Endothelial cell of umbilical vein (primary cell): Measurements from ENCODE around the gene KIAA1671. TPM values are rescaled to one million over a fixed set of nuclear protein-coding genes. Genes with fewer than 3 reads are reported as not detected.

Experiments used
- BruUV-seq: library from RNA; stranded (reverse); fragments of 400-500 nt; replicated peaks from 2 replicates; lab custom pipeline; 2021; lab: Mats Ljungman, UMichigan
- CTCF ChIA-PET: fragments of 300-600, 350-600 bp; sonication (Branson Sonifier 250); formaldehyde crosslinking; loops from one replicate; lab custom pipeline; 2021; ENCODE audit warnings: antibody characterized with exemption, inconsistent platforms; lab: Charles Lee
- POLR2A ChIA-PET: fragments of 300-600, 350-600 bp; sonication (Branson Sonifier 250); formaldehyde crosslinking; loops from one replicate; lab custom pipeline; 2021; ENCODE audit warnings: antibody characterized with exemption, inconsistent platforms; lab: Charles Lee
- DNase-seq: peaks from one replicate; pipeline ENCODE4 v3.0.0-alpha.2; 2011; ENCODE audit warnings: low read depth, low spot score
- FAIRE-seq: peaks from 2 replicates; lab custom pipeline; 2011; peaks lifted over from hg19 to GRCh38; lab: Jason Lieb, UNC
- H2AFZ ChIP-seq: 2 replicates; pipeline ENCODE4 v1.6.0; 2012; ENCODE audit warnings: low read depth, low read length, control low read depth, inconsistent platforms
- H3K27ac ChIP-seq: 2 replicates; pipeline ENCODE4 v1.5.1; 2011; ENCODE audit warnings: low read depth, mild to moderate bottlenecking, control low read depth, low read length, moderate library complexity; ENCODE audit not compliant: insufficient read depth
- H3K27me3 ChIP-seq, 2 experiments: 2 replicates each; pipeline versions ENCODE4 v1.6.0 to v1.6.1; 2011; ENCODE audit warnings: low read length in 2 of 2, mixed read lengths in 1 of 2; ENCODE audit not compliant: control insufficient read depth in 2 of 2, insufficient read depth in 2 of 2
- H3K36me3 ChIP-seq, 2 experiments: 2 replicates in 1 of 2; 3 replicates in 1 of 2; pipeline ENCODE4 v1.5.1; 2011; ENCODE audit warnings: low read length in 2 of 2, mild to moderate bottlenecking in 1 of 2, moderate library complexity in 1 of 2; ENCODE audit not compliant: control insufficient read depth in 2 of 2, insufficient read depth in 2 of 2; ENCODE audit errors: extremely low read depth in 1 of 2
- H3K4me1 ChIP-seq: 3 replicates; pipeline ENCODE4 v1.5.1; 2011; ENCODE audit warnings: mild to moderate bottlenecking, low read length; ENCODE audit not compliant: control insufficient read depth, insufficient read depth; ENCODE audit errors: extremely low read depth
- H3K4me2 ChIP-seq: 2 replicates; pipeline ENCODE4 v1.6.1; 2011; ENCODE audit warnings: low read length, control low read depth, mixed read lengths; ENCODE audit not compliant: insufficient read depth
- H3K4me3 ChIP-seq, 3 experiments: fragments of 200-600 bp in 1 of 3; sonication (generic), shearing (Covaris generic) in 1 of 3; replicated peaks in 1 of 3; 2 replicates each; pipeline ENCODE4 v1.5.1; 2011 to 2016; ENCODE audit warnings: control low read depth in 3 of 3, low read length in 3 of 3, mild to moderate bottlenecking in 2 of 3, inconsistent platforms in 1 of 3, low read depth in 1 of 3, moderate library complexity in 1 of 3; ENCODE audit not compliant: insufficient read depth in 1 of 3
- H3K79me2 ChIP-seq: 2 replicates; pipeline ENCODE4 v1.6.0; 2012; ENCODE audit warnings: low read length, inconsistent platforms; ENCODE audit not compliant: control insufficient read depth, insufficient read depth
- H3K9ac ChIP-seq: replicated peaks from 2 replicates; pipeline ENCODE3; 2011; ENCODE audit warnings: low read length, control low read depth; ENCODE audit not compliant: insufficient read depth; ENCODE audit errors: extremely low read depth
- H3K9me1 ChIP-seq: replicated peaks from 3 replicates; pipeline ENCODE4 v1.6.0; 2011; ENCODE audit warnings: mild to moderate bottlenecking, low read length; ENCODE audit not compliant: control insufficient read depth, insufficient read depth; ENCODE audit errors: extremely low read depth
- H3K9me3 ChIP-seq: replicated peaks from 2 replicates; pipeline ENCODE4 v1.5.1; 2012; ENCODE audit warnings: low read length, inconsistent platforms; ENCODE audit not compliant: control insufficient read depth, insufficient read depth
- H4K20me1 ChIP-seq: replicated peaks from 2 replicates; pipeline ENCODE3; 2011; ENCODE audit warnings: mild to moderate bottlenecking, low read length; ENCODE audit not compliant: control insufficient read depth, insufficient read depth; ENCODE audit errors: extremely low read depth
- EZH2 ChIP-seq: IDR thresholded peaks from 2 replicates; pipeline ENCODE4 v1.6.1; 2012; ENCODE audit warnings: borderline replicate concordance, low read depth, mild to moderate bottlenecking, moderate library complexity, low read length, inconsistent platforms; ENCODE audit not compliant: severe bottlenecking
- FOS ChIP-seq: IDR thresholded peaks from 2 replicates; pipeline ENCODE4 v1.6.1; 2011; ENCODE audit warnings: mild to moderate bottlenecking, low read length, moderate library complexity, borderline replicate concordance; ENCODE audit not compliant: insufficient read depth
- JUN ChIP-seq: IDR thresholded peaks from 2 replicates; pipeline ENCODE4 v1.6.1; 2011; ENCODE audit warnings: borderline replicate concordance, low read depth; ENCODE audit not compliant: insufficient read length, insufficient read depth
- MYC ChIP-seq: IDR thresholded peaks from one replicate; pipeline ENCODE4 v1.6.1; 2011; ENCODE audit warnings: mild to moderate bottlenecking, low read depth, low read length
- POLR2A ChIP-seq: IDR thresholded peaks from 2 replicates; pipeline ENCODE4 v1.6.1; 2012; ENCODE audit warnings: low read depth, mild to moderate bottlenecking, control low read depth, low read length
- POLR2AphosphoS5 ChIP-seq: IDR thresholded peaks from 2 replicates; pipeline ENCODE4 v1.6.1; 2012; ENCODE audit warnings: low read depth, mild to moderate bottlenecking, control low read depth, low read length, moderate library complexity; ENCODE audit not compliant: insufficient read depth
- dilution Hi-C: fragments of 300-500 bp; cut with MboI; formaldehyde crosslinking; loops from one replicate; pipeline ENCODE4 v1.15.0; 2019; ENCODE audit warnings: low sequenced_read_pairs; ENCODE audit not compliant: extremely low pct_ligation_motif_present
- intact Hi-C: fragments of 100-400 bp; cut with micrococcal nuclease; formaldehyde crosslinking; loops from one replicate; pipeline ENCODE4 v1.10.0; 2022
- polyA plus RNA-seq, 4 experiments: library from polyadenylated mRNA; depleted of rRNA in 3 of 4; stranded (reverse) in 3 of 4; unstranded in 1 of 4; fragments of >200 nt; gene quantifications; 2 replicates each; pipeline versions ENCODE4 v1.2.1 to v1.2.3, GENCODE V29; 2011 to 2012; ENCODE audit warnings: missing spikeins in 1 of 4
- total RNA-seq: library from RNA; stranded (reverse); gene quantifications from 2 replicates; pipeline ENCODE4 v1.2.3, GENCODE V29; 2021
- TF ChIP-seq, protein P1 (sequence below), 2 donors: IDR thresholded peaks; 1 replicate in 1 of 2; 2 replicates in 1 of 2; pipeline ENCODE4 v1.5.1; 2011; ENCODE audit warnings: low read length in 2 of 2, mild to moderate bottlenecking in 2 of 2, moderate library complexity in 2 of 2, control low read depth in 1 of 2, inconsistent platforms in 1 of 2, low read depth in 1 of 2; ENCODE audit not compliant: insufficient read depth in 1 of 2; ENCODE audit errors: extremely low read depth in 1 of 2
- TF ChIP-seq, protein P2 (sequence below): IDR thresholded peaks from 2 replicates; pipeline ENCODE4 v1.6.1; 2011; ENCODE audit not compliant: insufficient read depth, insufficient read length

The KIAA1671 gene
- total and polyA plus RNA-seq, 2 donors (not counting 3 experiments of a cell fraction or from before 2014, with no cell fraction given): 23.1 to 85.1 TPM

DNA sequence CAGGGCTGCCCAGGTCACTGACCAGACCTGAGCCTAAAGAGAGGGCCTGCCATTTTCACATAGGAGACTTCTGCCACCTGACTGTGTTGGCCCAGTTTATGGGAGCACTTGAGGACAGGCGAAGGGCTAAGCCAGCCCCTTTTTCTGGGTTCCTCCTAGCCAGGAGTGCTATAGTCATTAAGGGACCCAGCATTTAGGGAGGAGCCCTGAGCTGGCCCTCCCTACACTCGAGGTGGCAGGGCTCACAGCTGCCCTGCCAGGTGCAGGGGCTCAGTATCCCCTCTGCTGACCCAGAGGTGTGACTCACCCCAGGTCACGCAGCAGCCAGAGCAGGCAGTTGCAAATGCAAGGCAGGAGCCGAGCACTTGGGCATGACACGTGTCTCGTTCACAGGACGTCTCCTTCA is 160.8 kb downstream of the KIAA1671 start:
- Histone ChIP-seq H3K4me2 (peak overlapping the region; percentile 65), H3K9ac (peak overlapping the region; percentile 79)
- intact Hi-C loops: loop anchor here (5.0 kb wide), 2 partner anchors 126 to 161 kb away; partner anchors contain the start of gene KIAA1671

DNA sequence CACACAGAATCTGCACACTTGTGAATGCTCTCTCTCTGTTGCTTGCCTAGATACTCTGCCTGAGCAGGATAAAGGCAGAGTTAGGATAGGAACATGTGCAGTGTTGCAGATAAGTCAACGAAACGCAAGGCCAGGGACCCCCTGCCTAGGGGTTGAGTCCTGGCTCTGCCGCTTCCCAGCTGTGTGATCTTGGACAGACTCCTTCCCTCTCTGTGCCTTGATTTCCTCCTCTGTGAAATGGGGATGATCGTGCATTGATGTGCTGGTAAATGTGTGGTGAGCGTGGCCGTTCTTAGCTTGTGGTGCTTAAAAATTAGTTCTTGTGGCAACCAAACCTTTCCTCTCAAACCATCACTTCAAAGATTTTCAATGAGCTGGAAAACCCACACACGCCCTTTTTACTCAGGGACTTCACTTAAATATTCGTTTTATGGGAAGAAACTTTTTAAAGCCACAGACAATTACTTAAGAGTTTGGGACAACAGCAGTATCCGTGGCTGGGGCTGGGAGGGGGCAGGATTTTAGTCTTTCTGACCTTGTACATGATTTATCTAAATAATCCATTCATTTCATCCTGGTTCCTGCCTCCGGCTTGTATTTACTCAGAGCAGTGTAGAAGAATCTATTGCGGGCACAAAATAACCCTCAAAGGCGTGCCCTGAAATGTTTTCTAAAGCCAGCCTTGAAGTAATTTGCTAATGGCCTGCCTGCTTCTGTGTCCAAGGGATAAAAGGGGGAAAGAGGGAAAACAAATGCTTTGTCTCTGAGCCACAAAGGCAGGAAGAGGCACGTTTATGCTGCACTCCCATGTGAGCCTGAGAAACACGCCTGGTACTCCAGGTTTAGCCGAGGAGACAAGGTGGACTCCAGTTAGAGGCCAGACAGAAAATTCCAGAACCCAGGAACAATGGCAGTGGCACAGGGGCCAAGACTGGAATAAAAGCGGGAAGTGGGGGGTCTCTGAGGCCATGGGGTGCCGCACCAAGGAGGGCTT is 162.2 kb downstream of the KIAA1671 start:
- TF ChIP-seq, protein P1, sequence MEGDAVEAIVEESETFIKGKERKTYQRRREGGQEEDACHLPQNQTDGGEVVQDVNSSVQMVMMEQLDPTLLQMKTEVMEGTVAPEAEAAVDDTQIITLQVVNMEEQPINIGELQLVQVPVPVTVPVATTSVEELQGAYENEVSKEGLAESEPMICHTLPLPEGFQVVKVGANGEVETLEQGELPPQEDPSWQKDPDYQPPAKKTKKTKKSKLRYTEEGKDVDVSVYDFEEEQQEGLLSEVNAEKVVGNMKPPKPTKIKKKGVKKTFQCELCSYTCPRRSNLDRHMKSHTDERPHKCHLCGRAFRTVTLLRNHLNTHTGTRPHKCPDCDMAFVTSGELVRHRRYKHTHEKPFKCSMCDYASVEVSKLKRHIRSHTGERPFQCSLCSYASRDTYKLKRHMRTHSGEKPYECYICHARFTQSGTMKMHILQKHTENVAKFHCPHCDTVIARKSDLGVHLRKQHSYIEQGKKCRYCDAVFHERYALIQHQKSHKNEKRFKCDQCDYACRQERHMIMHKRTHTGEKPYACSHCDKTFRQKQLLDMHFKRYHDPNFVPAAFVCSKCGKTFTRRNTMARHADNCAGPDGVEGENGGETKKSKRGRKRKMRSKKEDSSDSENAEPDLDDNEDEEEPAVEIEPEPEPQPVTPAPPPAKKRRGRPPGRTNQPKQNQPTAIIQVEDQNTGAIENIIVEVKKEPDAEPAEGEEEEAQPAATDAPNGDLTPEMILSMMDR (IDR thresholded peaks at IDR 0.05; ENCODE audit: extremely low read depth in 1 of 2, insufficient read depth in 1 of 2, low read depth in 1 of 2, low read length in 2 of 2): no peak
- TF ChIP-seq EZH2: no peak
- peak; percentile 86 for DNase-seq
- dilution Hi-C loops: no loop called here
- Histone ChIP-seq H3K4me3 (no peak overlapping the region), H3K9ac (peak overlapping the region; percentile 25), H3K27me3 (no peaks in the 10 kb centered on the region), H3K9me3 (no peaks in the 10 kb centered on the region), H2AFZ (no peak overlapping the region), H4K20me1 (no peaks in the 10 kb centered on the region), H3K27ac (peak overlapping the region; percentile 54), H3K9me1 (no peaks in the 10 kb centered on the region), H3K4me2 (peak overlapping the region; percentile 8), H3K4me1 (peaks cover 52% of the 10 kb centered on the region), H3K79me2 (no peaks in the 10 kb centered on the region), H3K36me3 (no peaks in the 10 kb centered on the region)
- FAIRE-seq: peak; percentile 85
- TSS peak; percentile 22 for BruUV-seq
- CTCF ChIA-PET: interaction anchor here (1.4 kb wide), 1 partner anchor 88 kb away, joined by 5 read pairs; no protein-coding TSS in a partner anchor
- intact Hi-C loops: loop anchor here (5.0 kb wide), 2 partner anchors 127 to 162 kb away; partner anchors contain the start of gene KIAA1671
- POLR2A ChIA-PET: no interaction called here

More for the DNA sequence above, 160.8 kb downstream of the KIAA1671 start:
- CTCF ChIA-PET: interaction anchor here (0.9 kb wide), 2 partner anchors 35 to 41 kb away, joined by 4 to 5 read pairs; no protein-coding TSS in a partner anchor
- Histone ChIP-seq H3K36me3 (no peaks in the 10 kb centered on the region), H3K4me1 (peaks cover 42% of the 10 kb centered on the region), H2AFZ (no peak overlapping the region), H3K9me1 (no peaks in the 10 kb centered on the region), H3K9me3 (no peaks in the 10 kb centered on the region), H3K79me2 (no peaks in the 10 kb centered on the region), H3K27ac (peak overlapping the region; percentile 54), H4K20me1 (no peaks in the 10 kb centered on the region), H3K4me3 (peak overlapping the region in 2 of 3 experiments; percentile 59 to 61), H3K27me3 (no peaks in the 10 kb centered on the region)
- DNase-seq: peak; percentile 77
- no TSS peak for BruUV-seq
- POLR2A ChIA-PET: no interaction called here
- TF ChIP-seq POLR2AphosphoS5 (peak; percentile 30), MYC (no peak), EZH2 (no peak), POLR2A (peak; percentile 14), FOS (peak; percentile 28), JUN (peak; percentile 57)
- TF ChIP-seq, protein P2, sequence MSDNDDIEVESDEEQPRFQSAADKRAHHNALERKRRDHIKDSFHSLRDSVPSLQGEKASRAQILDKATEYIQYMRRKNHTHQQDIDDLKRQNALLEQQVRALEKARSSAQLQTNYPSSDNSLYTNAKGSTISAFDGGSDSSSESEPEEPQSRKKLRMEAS: peak; percentile 50
- peak; percentile 69 for FAIRE-seq
- dilution Hi-C loops: no loop called here
